Occipital lobe (tissue), 2 donors: ENCODE measurements around the gene NBPF20. TPM values are rescaled to one million over a fixed set of nuclear protein-coding genes. Genes with fewer than 3 reads are reported as not detected.
"Not testable (repeated sequence)": the region's sequence is repeated elsewhere in the genome, so short reads cannot be mapped to it uniquely, and the experiment has no call there.

Experiments
- DNase-seq: peaks from one replicate; lab custom pipeline; 2025; lab: John Stamatoyannopoulos, UW
- total RNA-seq: library from RNA; depleted of rRNA; stranded (reverse); fragments of >200 nt; gene quantifications from one replicate; pipeline ENCODE4 v1.2.3, GENCODE V29; 2014

Gene NBPF20
- 4.8 TPM for total RNA-seq

GRCh38 chr1:145425436-145426029, at the start of gene NBPF20:
Gene NBPF20 (minus strand): TSS chr1:145425603. CDS start chr1:145405272, 20,331 bp downstream.
- peak; percentile 72 for DNase-seq

GRCh38 chr1:145474837-145475368, 49.5 kb upstream of the NBPF20 start:
- DNase-seq, result not testable (repeated sequence)

- DNase-seq, result not testable (repeated sequence)
These were observed 47.3 kb upstream of the NBPF20 start for GRCh38 chr1:145472731-145473130.

GRCh38 chr1:145471365-145471764, 46.0 kb upstream of the NBPF20 start:
- DNase-seq, result not testable (repeated sequence)

- DNase-seq, result peak; percentile 8
These were observed 40.2 kb upstream of the NBPF20 start for GRCh38 chr1:145465405-145466144.

GRCh38 chr1:145464708-145465336, 39.4 kb upstream of the NBPF20 start:
- not testable (repeated sequence) for DNase-seq

GRCh38 chr1:145464017-145464416, 38.6 kb upstream of the NBPF20 start:
- DNase-seq, result not testable (repeated sequence)

- not testable (repeated sequence) for DNase-seq
These were observed 35.3 kb upstream of the NBPF20 start for GRCh38 chr1:145460684-145461083.

- not testable (repeated sequence) for DNase-seq
These were observed 34.6 kb upstream of the NBPF20 start for GRCh38 chr1:145460048-145460447.

GRCh38 chr1:145459591-145459990, 34.2 kb upstream of the NBPF20 start:
- not testable (repeated sequence) for DNase-seq

- not testable (repeated sequence) for DNase-seq
These were observed 33.7 kb upstream of the NBPF20 start for GRCh38 chr1:145459063-145459462.

- not testable (repeated sequence) for DNase-seq
These were observed 29.4 kb upstream of the NBPF20 start for GRCh38 chr1:145454824-145455177.

GRCh38 chr1:145453873-145454823, 28.7 kb upstream of the NBPF20 start:
- DNase-seq, result not testable (repeated sequence)

GRCh38 chr1:145452506-145452905, 27.1 kb upstream of the NBPF20 start:
- DNase-seq, result not testable (repeated sequence)

- DNase-seq, result not testable (repeated sequence)
These were observed 26.5 kb upstream of the NBPF20 start for GRCh38 chr1:145451914-145452313.

GRCh38 chr1:145445219-145445618, 19.8 kb upstream of the NBPF20 start:
- not testable (repeated sequence) for DNase-seq

GRCh38 chr1:145442340-145442739, 16.9 kb upstream of the NBPF20 start:
- DNase-seq, result not testable (repeated sequence)

- not testable (repeated sequence) for DNase-seq
These were observed 6.2 kb upstream of the NBPF20 start for GRCh38 chr1:145431363-145432256.

GRCh38 chr1:145430830-145431229, 5.4 kb upstream of the NBPF20 start:
- DNase-seq, result not testable (repeated sequence)

- DNase-seq, result not testable (repeated sequence)
These were observed 3.9 kb upstream of the NBPF20 start for GRCh38 chr1:145429329-145429728.
